ENCODE data around the gene C2CD4C.

GRCh38 chr19:408902-409515 lies at the start of gene C2CD4C:
- TF ChIP-seq CTCF (conservative IDR thresholded peaks at IDR 0.05; ENCODE audit: low read depth in 2 of 2) (no peak), REST (IDR thresholded peaks at IDR 0.05; ENCODE audit: unreplicated experiment) (no peak), POLR2AphosphoS5 (IDR thresholded peaks at IDR 0.05; ENCODE audit: low read depth) (no peak), JUNB (IDR thresholded peaks at IDR 0.05; ENCODE audit: unreplicated experiment) (no peak), EZH2phosphoT487 (IDR thresholded peaks at IDR 0.05; ENCODE audit: unreplicated experiment) (no peak), EZH2 (IDR thresholded peaks at IDR 0.05; ENCODE audit: low read depth, unreplicated experiment) (no peak)
